H1 (cell line): ENCODE data around the gene ZNF385D. TPM values are rescaled to one million over a fixed set of nuclear protein-coding genes. Genes with fewer than 3 reads are reported as not detected.

Source experiments
- CTCF ChIA-PET: fragments of 300-600 bp; sonication (Branson Sonifier 250); formaldehyde crosslinking; loops from one replicate; lab custom pipeline; 2021; ENCODE audit not compliant: partially characterized antibody; lab: Charles Lee
- POLR2A ChIA-PET: fragments of 300-600 bp; sonication (Branson Sonifier 250); formaldehyde crosslinking; loops from one replicate; lab custom pipeline; 2021; ENCODE audit warnings: inconsistent platforms; ENCODE audit not compliant: partially characterized antibody; lab: Charles Lee
- DNase-seq, 2 experiments: peaks; one replicate each; pipeline versions ENCODE4 v3.0.0 to v3.0.0-alpha.2; 2010 to 2022; ENCODE audit warnings: low spot score in 2 of 2, low read depth in 1 of 2, mixed read lengths in 1 of 2
- FAIRE-seq: peaks from 2 replicates; lab custom pipeline; 2011; peaks lifted over from hg19 to GRCh38; lab: Jason Lieb, UNC
- H2AFZ ChIP-seq: 2 replicates; pipeline ENCODE4 v1.8.1; 2012; ENCODE audit warnings: low read length, inconsistent platforms
- H2AK5ac ChIP-seq: 2 replicates; pipeline ENCODE4 v1.6.1; 2013; ENCODE audit warnings: low read depth, low read length
- H2BK120ac ChIP-seq: replicated peaks from 2 replicates; pipeline ENCODE3; 2013; ENCODE audit warnings: low read depth, low read length, inconsistent platforms
- H2BK12ac ChIP-seq: 2 replicates; pipeline ENCODE4 v1.6.1; 2013; ENCODE audit warnings: low read depth, low read length
- H2BK15ac ChIP-seq: 2 replicates; pipeline ENCODE4 v1.6.1; 2013; ENCODE audit warnings: low read length
- H2BK20ac ChIP-seq: 2 replicates; pipeline ENCODE4 v1.6.1; 2013; ENCODE audit warnings: low read length
- H2BK5ac ChIP-seq: 2 replicates; pipeline ENCODE4 v1.6.1; 2013; ENCODE audit warnings: low read depth, low read length
- H3K14ac ChIP-seq: 2 replicates; pipeline ENCODE4 v1.6.1; 2013; ENCODE audit warnings: inconsistent platforms; ENCODE audit not compliant: insufficient read length
- H3K18ac ChIP-seq: 2 replicates; pipeline ENCODE4 v1.6.1; 2013; ENCODE audit warnings: low read length; ENCODE audit errors: extremely low read depth
- H3K23ac ChIP-seq: 2 replicates; pipeline ENCODE4 v1.6.1; 2013; ENCODE audit warnings: inconsistent platforms; ENCODE audit not compliant: insufficient read length
- H3K23me2 ChIP-seq: 2 replicates; pipeline ENCODE4 v1.6.1; 2013; ENCODE audit warnings: low read depth, low read length
- H3K27ac ChIP-seq: 2 replicates; pipeline ENCODE4 v1.6.1; 2011; ENCODE audit warnings: low read depth, low read length, inconsistent platforms
- H3K27me3 ChIP-seq, 4 experiments: replicated peaks in 1 of 4; 1 replicate in 1 of 4; 2 replicates in 3 of 4; pipeline versions ENCODE4 v1.6.1 to v1.8.1; 2011 to 2013; ENCODE audit warnings: low read length in 3 of 4, mild to moderate bottlenecking in 3 of 4, inconsistent platforms in 2 of 4, mixed read lengths in 2 of 4, moderate library complexity in 1 of 4; ENCODE audit not compliant: control insufficient read depth in 3 of 4, insufficient read depth in 3 of 4; ENCODE audit errors: extremely low read depth in 1 of 4
- H3K36me3 ChIP-seq, 4 experiments: 2 replicates each; pipeline versions ENCODE4 v1.6.1 to v1.8.1; 2011 to 2013; ENCODE audit warnings: mild to moderate bottlenecking in 4 of 4, low read length in 3 of 4, moderate library complexity in 2 of 4, control low read depth in 1 of 4, inconsistent platforms in 1 of 4; ENCODE audit not compliant: insufficient read depth in 4 of 4, control insufficient read depth in 2 of 4
- H3K4ac ChIP-seq: replicated peaks from 2 replicates; pipeline ENCODE3; 2013; ENCODE audit warnings: low read length, low read depth, mixed read lengths, inconsistent platforms; ENCODE audit not compliant: insufficient read length
- H3K4me1 ChIP-seq, 4 experiments: replicated peaks in 1 of 4; 1 replicate in 1 of 4; 2 replicates in 3 of 4; pipeline versions ENCODE4 v1.6.1 to v1.8.1; 2011 to 2013; ENCODE audit warnings: low read length in 3 of 4, inconsistent platforms in 2 of 4, mixed read lengths in 1 of 4; ENCODE audit not compliant: insufficient read depth in 4 of 4, control insufficient read depth in 3 of 4
- H3K4me2 ChIP-seq, 2 experiments: 2 replicates each; pipeline versions ENCODE4 v1.6.1 to v1.8.1; 2011 to 2013; ENCODE audit warnings: low read depth in 2 of 2, low read length in 2 of 2, control low read depth in 1 of 2, inconsistent platforms in 1 of 2, mild to moderate bottlenecking in 1 of 2; ENCODE audit not compliant: insufficient read depth in 1 of 2
- H3K4me3 ChIP-seq, 4 experiments: fragments of 200-600, 300-600 bp in 1 of 4; sonication (generic), shearing (Covaris generic), sonication (Bioruptor Twin) in 1 of 4; 2 replicates each; pipeline versions ENCODE4 v1.5.1 to v1.8.1; 2011 to 2016; ENCODE audit warnings: low read length in 4 of 4, low read depth in 3 of 4, control low read depth in 2 of 4, inconsistent platforms in 2 of 4, mild to moderate bottlenecking in 2 of 4, mixed read lengths in 1 of 4, moderate library complexity in 1 of 4; ENCODE audit not compliant: insufficient read depth in 2 of 4; ENCODE audit errors: extremely low read depth in 1 of 4
- H3K56ac ChIP-seq: replicated peaks from 2 replicates; pipeline ENCODE3; 2013; ENCODE audit warnings: low read depth, mild to moderate bottlenecking, mixed read lengths, low read length, inconsistent platforms; ENCODE audit not compliant: insufficient read length
- H3K79me1 ChIP-seq: 2 replicates; pipeline ENCODE4 v1.6.1; 2013; ENCODE audit warnings: low read depth, low read length, control low read depth
- H3K79me2 ChIP-seq, 2 experiments: 2 replicates each; pipeline versions ENCODE4 v1.6.1 to v1.8.1; 2012 to 2013; ENCODE audit warnings: low read length in 2 of 2, mild to moderate bottlenecking in 2 of 2, inconsistent platforms in 1 of 2; ENCODE audit not compliant: insufficient read depth in 2 of 2, control insufficient read depth in 1 of 2
- H3K9ac ChIP-seq, 4 experiments: replicated peaks in 1 of 4; 1 replicate in 1 of 4; 2 replicates in 3 of 4; pipeline versions ENCODE4 v1.6.1 to v1.8.1; 2011 to 2013; ENCODE audit warnings: low read depth in 3 of 4, low read length in 3 of 4, control low read depth in 2 of 4, mild to moderate bottlenecking in 2 of 4, moderate library complexity in 2 of 4, inconsistent platforms in 1 of 4; ENCODE audit errors: extremely low read depth in 1 of 4
- H3K9me3 ChIP-seq, 2 experiments: 2 replicates each; pipeline versions ENCODE4 v1.6.1 to v1.8.1; 2012 to 2013; ENCODE audit warnings: mild to moderate bottlenecking in 2 of 2, moderate library complexity in 2 of 2, control low read depth in 1 of 2, inconsistent platforms in 1 of 2, low read depth in 1 of 2, low read length in 1 of 2, mixed read lengths in 1 of 2; ENCODE audit not compliant: insufficient read depth in 2 of 2
- H4K20me1 ChIP-seq, 2 experiments: replicated peaks in 1 of 2; 2 replicates each; pipeline versions ENCODE3 to v1.8.1; 2011 to 2013; ENCODE audit warnings: inconsistent platforms in 2 of 2, low read length in 2 of 2, mild to moderate bottlenecking in 1 of 2; ENCODE audit not compliant: insufficient read depth in 2 of 2, control insufficient read depth in 1 of 2
- H4K5ac ChIP-seq: 2 replicates; pipeline ENCODE4 v1.6.1; 2013; ENCODE audit warnings: low read length, low read depth, mixed read lengths, inconsistent platforms; ENCODE audit not compliant: insufficient read length
- H4K8ac ChIP-seq: 2 replicates; pipeline ENCODE4 v1.8.0; 2013; ENCODE audit warnings: mild to moderate bottlenecking, moderate library complexity, low read length, inconsistent platforms; ENCODE audit not compliant: insufficient read depth; ENCODE audit errors: extremely low read depth
- H4K91ac ChIP-seq: replicated peaks from 2 replicates; pipeline ENCODE3; 2013; ENCODE audit warnings: low read length, mixed read lengths, inconsistent platforms; ENCODE audit not compliant: insufficient read length
- BCL11A ChIP-seq, 2 experiments: IDR thresholded peaks; one replicate each; pipeline ENCODE4 v1.6.1; 2011; ENCODE audit warnings: low read depth in 2 of 2, low read length in 2 of 2, mild to moderate bottlenecking in 2 of 2
- CBX8 ChIP-seq: fragments of 300-800, 300-1000 bp; sonication (generic); IDR thresholded peaks from 2 replicates; pipeline ENCODE4 v1.7.1; 2016; ENCODE audit warnings: low read depth, low read length, borderline replicate concordance
- CTCF ChIP-seq, 3 experiments: IDR thresholded peaks; 1 replicate in 2 of 3; 2 replicates in 1 of 3; pipeline versions ENCODE4 v1.5.1 to v1.6.1; 2011; ENCODE audit warnings: low read length in 3 of 3, mild to moderate bottlenecking in 3 of 3, inconsistent platforms in 2 of 3, low read depth in 1 of 3, moderate library complexity in 1 of 3; ENCODE audit not compliant: insufficient read depth in 1 of 3; ENCODE audit errors: control extremely low read depth in 1 of 3
- POLR2AphosphoS5 ChIP-seq: IDR thresholded peaks from 2 replicates; pipeline ENCODE4 v1.6.1; 2011; ENCODE audit warnings: low read depth, low read length
- POU5F1 ChIP-seq: IDR thresholded peaks from 2 replicates; pipeline ENCODE4 v1.6.1; 2011; ENCODE audit warnings: low read depth, mild to moderate bottlenecking, low read length, moderate library complexity
- RFX5 ChIP-seq: IDR thresholded peaks from 2 replicates; pipeline ENCODE4 v1.6.1; 2011; ENCODE audit warnings: low read depth, low read length, improper control_type of control experiment, borderline replicate concordance
- SAP30 ChIP-seq: fragments of 300-600 bp; sonication (generic); IDR thresholded peaks from 2 replicates; pipeline ENCODE4 v1.7.1; 2012; ENCODE audit warnings: low read length, moderate library complexity, mild to moderate bottlenecking, inconsistent platforms; ENCODE audit not compliant: insufficient read depth, insufficient replicate concordance
- SIX5 ChIP-seq: IDR thresholded peaks from 2 replicates; pipeline ENCODE4 v1.6.1; 2011; ENCODE audit warnings: mild to moderate bottlenecking, low read depth, low read length
- SP2 ChIP-seq: IDR thresholded peaks from 2 replicates; pipeline ENCODE4 v1.6.1; 2012; ENCODE audit warnings: mild to moderate bottlenecking, low read length, inconsistent platforms
- TAF7 ChIP-seq: optimal IDR thresholded peaks from 2 replicates; pipeline ENCODE3; 2011; ENCODE audit warnings: low read depth, mild to moderate bottlenecking, inconsistent platforms, low read length, moderate library complexity, borderline replicate concordance
- WGBS, 2 experiments: shearing (Covaris generic) in 1 of 2; methylation state at CpG; one replicate each; pipeline versions ENCODE4 v1.1.6 to v1.1.7; 2013 to 2015; ENCODE audit warnings: low lambda C conversion rate in 2 of 2, mixed read lengths in 2 of 2, inconsistent platforms in 1 of 2, low coverage in 1 of 2, missing lambda C conversion rate in 1 of 2; ENCODE audit not compliant: insufficient replicate concordance in 2 of 2, insufficient coverage in 1 of 2, insufficient read length in 1 of 2; ENCODE audit errors: extremely low coverage in 1 of 2, missing lambda C conversion rate in 1 of 2; 5-methylcytosine and 5-hydroxymethylcytosine counted together
- polyA plus RNA-seq, 7 experiments: library from polyadenylated mRNA; depleted of rRNA in 3 of 7; stranded (reverse) in 5 of 7; unstranded in 2 of 7; fragments of >200 nt in 5 of 7; fragments of 200-250 nt in 2 of 7; gene quantifications; 1 replicate in 5 of 7; 2 replicates in 1 of 7; 4 replicates in 1 of 7; pipeline versions ENCODE4 v1.2.1 to v1.2.3, GENCODE V29; 2011 to 2013; ENCODE audit warnings: missing spikeins in 2 of 7, mixed read lengths in 2 of 7
- total RNA-seq: library from RNA; stranded (reverse); fragmentation: NEBNext Ultra II Directional; extraction: Animal tissue kit (Norgen Biotek cat#: 25700); gene quantifications from 2 replicates; pipeline ENCODE4 v1.2.1, GENCODE V29; 2021

Gene ZNF385D
- total and polyA plus RNA-seq, 2 of the 8 experiments (the other 6 are each of a cell fraction or from before 2014, with no cell fraction given): 5.9 to 10.8 TPM

- H3K27me3 ChIP-seq: no peaks in the 10 kb centered on the region
- no peaks in the 10 kb centered on the region for H3K79me2 ChIP-seq
- H4K91ac ChIP-seq: no peak overlapping the region
- H3K14ac ChIP-seq: no peak overlapping the region
- no peak overlapping the region for H2BK15ac ChIP-seq
- no peaks in the 10 kb centered on the region for H3K36me3 ChIP-seq
- no peak overlapping the region for H3K4ac ChIP-seq
- H2BK20ac ChIP-seq: no peak overlapping the region
- no peak overlapping the region for H3K9ac ChIP-seq
- no peak overlapping the region for H2AK5ac ChIP-seq
- ChIA-PET POLR2A (no interaction called here), CTCF (interaction anchor here (1.7 kb wide), 1 partner anchor 18 kb away, joined by 5 read pairs; no protein-coding TSS in a partner anchor)
- H3K18ac ChIP-seq: no peak overlapping the region
- FAIRE-seq (no peak), DNase-seq (no peak)
- H2BK5ac ChIP-seq: no peak overlapping the region
- H3K79me1 ChIP-seq: no peaks in the 10 kb centered on the region
- no peak overlapping the region for H4K5ac ChIP-seq
- TF ChIP-seq POLR2AphosphoS5 (no peak), POU5F1 (no peak), SIX5 (no peak), CTCF (IDR thresholded peaks at IDR 0.05; ENCODE audit: control extremely low read depth in 1 of 3, insufficient read depth in 1 of 3, low read depth in 1 of 3, low read length in 3 of 3) (no peak), BCL11A (IDR thresholded peaks at IDR 0.05; ENCODE audit: low read depth in 2 of 2, low read length in 2 of 2) (no peak), CBX8 (no peak), SP2 (no peak), TAF7 (no peak), RFX5 (no peak), SAP30 (no peak)
- H2BK12ac ChIP-seq: no peak overlapping the region
- no peak overlapping the region for H3K4me2 ChIP-seq
- no peak overlapping the region for H3K4me3 ChIP-seq
- H3K23me2 ChIP-seq: no peaks in the 10 kb centered on the region
- H3K9me3 ChIP-seq: no peaks in the 10 kb centered on the region
- no peak overlapping the region for H2BK120ac ChIP-seq
- no peak overlapping the region for H2AFZ ChIP-seq
- H3K27ac ChIP-seq: no peak overlapping the region
- no peak overlapping the region for H4K8ac ChIP-seq
- H3K4me1 ChIP-seq: no peaks in the 10 kb centered on the region
- 100% methylated on average over 1 of the region's 1 CpG; no CpG with 5 or more reads in 1 of the 2 experiments for WGBS, 2 experiments
- H3K56ac ChIP-seq: no peak overlapping the region
- H3K23ac ChIP-seq: no peak overlapping the region
- no peaks in the 10 kb centered on the region for H4K20me1 ChIP-seq
Measured at GRCh38 chr3:21466476-21466875, 284.5 kb downstream of the ZNF385D start.
